Ascending aorta (tissue), 2 donors: Measurements from ENCODE around the gene CST4. TPM values are rescaled to one million over a fixed set of nuclear protein-coding genes. Genes with fewer than 3 reads are reported as not detected.

Source experiments
- DNase-seq, 2 donors: peaks; one replicate each; pipeline ENCODE4 v3.0.0-alpha.2; 2019; ENCODE audit warnings: low spot score in 2 of 2
- H3K27ac ChIP-seq, 2 donors: fragments of 200-600 bp; sonication (generic); one replicate each; pipeline ENCODE4 v1.5.1; 2016 to 2017; ENCODE audit warnings: mild to moderate bottlenecking in 1 of 2
- H3K27me3 ChIP-seq: fragments of 200-600 bp; sonication (generic); one replicate; pipeline ENCODE4 v1.5.1; 2017
- H3K36me3 ChIP-seq, 2 donors: fragments of 200-600 bp; sonication (generic); one replicate each; pipeline ENCODE4 v1.5.1; 2016
- H3K4me1 ChIP-seq, 2 donors: fragments of 200-600 bp; sonication (generic); one replicate each; pipeline ENCODE4 v1.5.1; 2016 to 2017; ENCODE audit warnings: mild to moderate bottlenecking in 1 of 2
- H3K4me3 ChIP-seq, 2 donors: fragments of 200-600 bp; sonication (generic); one replicate each; pipeline ENCODE4 v1.5.1; 2016 to 2017; ENCODE audit warnings: mild to moderate bottlenecking in 1 of 2
- H3K9me3 ChIP-seq, 2 donors: fragments of 200-600 bp; sonication (generic); one replicate each; pipeline ENCODE4 v1.5.1; 2016
- CTCF ChIP-seq, 3 experiments: fragments of 200-600 bp in 2 of 3; fragments of 450-650 bp in 1 of 3; sonication (generic) in 2 of 3; IDR thresholded peaks; one replicate each; pipeline ENCODE4 v1.5.1; 2016 to 2019; ENCODE audit warnings: antibody characterized with exemption in 3 of 3, mild to moderate bottlenecking in 1 of 3, moderate library complexity in 1 of 3
- intact Hi-C: fragments of 100-400 bp; cut with DNase I; formaldehyde crosslinking; loops from one replicate; pipeline ENCODE4 v1.15.1; 2023
- total RNA-seq: library from RNA; depleted of rRNA; stranded (reverse); fragments of >200 nt; gene quantifications from one replicate; pipeline ENCODE4 v1.1.0, GENCODE V29; 2016

Gene CST4
- total RNA-seq, 1 donor from 2014 or later = not detected

GRCh38 chr20:23646106-23646873 is 42.5 kb downstream of the CST4 start:
- Histone ChIP-seq H3K9me3 (no peaks in the 10 kb centered on the region), H3K4me3 (no peak overlapping the region), H3K36me3 (no peaks in the 10 kb centered on the region), H3K4me1 (no peaks in the 10 kb centered on the region), H3K27me3 (no peaks in the 10 kb centered on the region), H3K27ac (no peak overlapping the region)
- DNase-seq = no peak
- intact Hi-C loops = no loop called here
- no peak for TF ChIP-seq CTCF (IDR thresholded peaks at IDR 0.05)

GRCh38 chr20:23645575-23645974 is 43.3 kb downstream of the CST4 start:
- no peak overlapping the region for H3K4me3 ChIP-seq
- no peak overlapping the region for H3K27ac ChIP-seq
- H3K36me3 ChIP-seq = no peaks in the 10 kb centered on the region
- no peaks in the 10 kb centered on the region for H3K4me1 ChIP-seq
- DNase-seq = no peak
- no peaks in the 10 kb centered on the region for H3K27me3 ChIP-seq
- no peak for TF ChIP-seq CTCF (IDR thresholded peaks at IDR 0.05)
- intact Hi-C loops = no loop called here
- H3K9me3 ChIP-seq = no peaks in the 10 kb centered on the region

GRCh38 chr20:23644164-23644563 is 44.7 kb downstream of the CST4 start:
- intact Hi-C loops = no loop called here
- H3K9me3 ChIP-seq = no peaks in the 10 kb centered on the region
- H3K4me1 ChIP-seq = no peaks in the 10 kb centered on the region
- no peak for TF ChIP-seq CTCF (IDR thresholded peaks at IDR 0.05)
- no peaks in the 10 kb centered on the region for H3K27me3 ChIP-seq
- H3K4me3 ChIP-seq = no peak overlapping the region
- H3K36me3 ChIP-seq = no peaks in the 10 kb centered on the region
- H3K27ac ChIP-seq = no peak overlapping the region
- DNase-seq = no peak

- intact Hi-C loops = no loop called here
- no peak for TF ChIP-seq CTCF (IDR thresholded peaks at IDR 0.05)
- no peak for DNase-seq
- Histone ChIP-seq H3K4me1 (no peaks in the 10 kb centered on the region), H3K27me3 (no peaks in the 10 kb centered on the region), H3K4me3 (no peak overlapping the region), H3K9me3 (no peaks in the 10 kb centered on the region), H3K36me3 (no peaks in the 10 kb centered on the region), H3K27ac (no peak overlapping the region)
These were observed 45.2 kb downstream of the CST4 start for GRCh38 chr20:23643659-23644058.

GRCh38 chr20:23641936-23642751 is 46.7 kb downstream of the CST4 start:
- intact Hi-C loops = no loop called here
- H3K36me3 ChIP-seq = no peaks in the 10 kb centered on the region
- no peak for DNase-seq
- TF ChIP-seq CTCF (IDR thresholded peaks at IDR 0.05) = no peak
- H3K27ac ChIP-seq = peak overlapping the region in 1 of 2 donors; percentile 12
- H3K27me3 ChIP-seq = no peaks in the 10 kb centered on the region
- no peaks in the 10 kb centered on the region for H3K9me3 ChIP-seq
- no peaks in the 10 kb centered on the region for H3K4me1 ChIP-seq
- H3K4me3 ChIP-seq = no peak overlapping the region
